SK-N-SH (cell line): ENCODE measurements around the gene ANK2. TPM values are rescaled to one million over a fixed set of nuclear protein-coding genes. Genes with fewer than 3 reads are reported as not detected.

Experiments used
- CTCF ChIA-PET: fragments of 300-600, 350-600 bp; formaldehyde crosslinking; extraction: SDS; loops from one replicate; lab custom pipeline; 2021; lab: Yijun Ruan, JAX
- POLR2A ChIA-PET: fragments of 350-600 bp; sonication (Branson Sonifier 250); formaldehyde crosslinking; extraction: SDS; loops from one replicate; lab custom pipeline; 2020; ENCODE audit warnings: antibody characterized with exemption, inconsistent platforms; lab: Yijun Ruan, JAX
- DNase-seq: peaks from one replicate; pipeline ENCODE4 v3.0.0; 2012
- H2AFZ ChIP-seq: fragments of 200-600 bp; sonication (generic); 2 replicates; pipeline ENCODE4 v1.8.1; 2016; ENCODE audit warnings: antibody characterized with exemption, mild to moderate bottlenecking, low read depth
- H3F3A ChIP-seq: fragments of 200-600 bp; sonication (generic); replicated peaks from 2 replicates; pipeline ENCODE3; 2016; ENCODE audit warnings: antibody characterized with exemption, mild to moderate bottlenecking; ENCODE audit not compliant: insufficient read depth
- H3K27ac ChIP-seq, 2 experiments: fragments of 200-500 bp in 1 of 2; fragments of 200-600 bp in 1 of 2; sonication (Bioruptor generic) in 1 of 2; sonication (generic), shearing (Covaris generic) in 1 of 2; 2 replicates each; pipeline versions ENCODE4 v1.5.1 to v1.6.1; 2014 to 2016; ENCODE audit warnings: low read depth in 2 of 2, inconsistent platforms in 1 of 2, low read length in 1 of 2, mild to moderate bottlenecking in 1 of 2, mixed read lengths in 1 of 2
- H3K27me3 ChIP-seq: fragments of 200-600 bp; sonication (generic), shearing (Covaris generic); 2 replicates; pipeline ENCODE4 v1.6.1; 2016; ENCODE audit warnings: mixed run types; ENCODE audit not compliant: insufficient read depth
- H3K36me3 ChIP-seq, 2 experiments: fragments of 200-500 bp in 1 of 2; fragments of 200-600 bp in 1 of 2; sonication (Bioruptor generic) in 1 of 2; sonication (generic) in 1 of 2; replicated peaks in 1 of 2; 2 replicates each; pipeline versions ENCODE3 to v1.5.1; 2014 to 2016; ENCODE audit warnings: low read length in 1 of 2, mild to moderate bottlenecking in 1 of 2; ENCODE audit not compliant: insufficient read depth in 2 of 2, control insufficient read depth in 1 of 2
- H3K4me1 ChIP-seq, 2 experiments: fragments of 200-500 bp in 1 of 2; fragments of 200-600 bp in 1 of 2; sonication (Bioruptor generic) in 1 of 2; sonication (generic), shearing (Covaris generic) in 1 of 2; 2 replicates each; pipeline versions ENCODE4 v1.5.1 to v1.6.1; 2014 to 2016; ENCODE audit warnings: low read depth in 1 of 2, low read length in 1 of 2, mixed run types in 1 of 2; ENCODE audit not compliant: insufficient read depth in 2 of 2, control insufficient read depth in 1 of 2
- H3K4me2 ChIP-seq: fragments of 200-600 bp; sonication (generic), shearing (Covaris generic); 2 replicates; pipeline ENCODE4 v1.6.1; 2017; ENCODE audit warnings: mixed run types
- H3K4me3 ChIP-seq, 2 experiments: fragments of 200-500 bp in 1 of 2; fragments of 200-600 bp in 1 of 2; sonication (Bioruptor generic) in 1 of 2; sonication (generic), shearing (Covaris generic) in 1 of 2; 2 replicates each; pipeline versions ENCODE4 v1.5.1 to v1.8.1; 2014 to 2016; ENCODE audit warnings: low read depth in 2 of 2, inconsistent platforms in 1 of 2, low read length in 1 of 2, mild to moderate bottlenecking in 1 of 2, mixed read lengths in 1 of 2, moderate library complexity in 1 of 2
- H3K79me2 ChIP-seq: fragments of 200-600 bp; sonication (generic); 2 replicates; pipeline ENCODE4 v1.8.1; 2017; ENCODE audit warnings: mild to moderate bottlenecking; ENCODE audit not compliant: insufficient read depth
- H3K9ac ChIP-seq: fragments of 200-600 bp; sonication (generic); 2 replicates; pipeline ENCODE4 v1.6.1; 2017; ENCODE audit warnings: mixed run types
- H3K9me2 ChIP-seq: fragments of 200-600 bp; sonication (generic); 2 replicates; pipeline ENCODE4 v1.6.1; 2017; ENCODE audit warnings: mixed run types
- H3K9me3 ChIP-seq: fragments of 200-600 bp; sonication (generic); 2 replicates; pipeline ENCODE4 v1.6.1; 2017; ENCODE audit warnings: mixed run types, mild to moderate bottlenecking, moderate library complexity
- H4K20me1 ChIP-seq: fragments of 200-600 bp; sonication (generic); 2 replicates; pipeline ENCODE4 v1.6.1; 2017; ENCODE audit warnings: mild to moderate bottlenecking, mixed run types; ENCODE audit not compliant: insufficient read depth
- CHD2 ChIP-seq: fragments of 150-350 bp; IDR thresholded peaks from 2 replicates; pipeline ENCODE4 v1.6.1; 2018; ENCODE audit warnings: low read length; ENCODE audit not compliant: partially characterized antibody
- ELF1 ChIP-seq: IDR thresholded peaks from 2 replicates; pipeline ENCODE4 v1.4.0; 2012
- EP300 ChIP-seq, 2 experiments: IDR thresholded peaks; 2 replicates each; pipeline versions ENCODE4 v1.4.0 to v1.6.1; 2012; ENCODE audit warnings: borderline replicate concordance in 1 of 2, low read depth in 1 of 2, low read length in 1 of 2
- EZH2phosphoT487 ChIP-seq: fragments of 200-600 bp; sonication (generic); IDR thresholded peaks from 2 replicates; pipeline ENCODE4 v1.6.1; 2017; ENCODE audit warnings: low read depth, mixed run types, mild to moderate bottlenecking, antibody characterized with exemption, moderate library complexity, borderline replicate concordance
- FOSL2 ChIP-seq: IDR thresholded peaks from 2 replicates; pipeline ENCODE4 v1.4.0; 2012; ENCODE audit warnings: low read depth, mild to moderate bottlenecking, moderate library complexity, borderline replicate concordance
- IRF3 ChIP-seq: fragments of 150-350 bp; IDR thresholded peaks from 2 replicates; pipeline ENCODE4 v1.6.1; 2016; ENCODE audit warnings: mild to moderate bottlenecking, low read depth, low read length
- REST ChIP-seq: IDR thresholded peaks from 2 replicates; pipeline ENCODE4 v1.6.1; 2012; ENCODE audit warnings: mild to moderate bottlenecking, low read depth, low read length, moderate library complexity
- TAF1 ChIP-seq: IDR thresholded peaks from 2 replicates; pipeline ENCODE4 v1.6.1; 2012; ENCODE audit warnings: low read depth, mild to moderate bottlenecking, low read length, moderate library complexity, borderline replicate concordance
- TCF12 ChIP-seq: IDR thresholded peaks from 2 replicates; pipeline ENCODE4 v1.4.0; 2012
- TEAD4 ChIP-seq: IDR thresholded peaks from 2 replicates; pipeline ENCODE4 v1.4.0; 2012; ENCODE audit warnings: mild to moderate bottlenecking, borderline replicate concordance; ENCODE audit not compliant: insufficient read depth
- ZBTB33 ChIP-seq: IDR thresholded peaks from 2 replicates; pipeline ENCODE4 v1.4.0; 2012; ENCODE audit warnings: low read depth, borderline replicate concordance
- WGBS: methylation state at CpG from one replicate; pipeline ENCODE4 v1.1.6; 2017; ENCODE audit warnings: low lambda C conversion rate; 5-methylcytosine and 5-hydroxymethylcytosine counted together
- polyA plus RNA-seq, 3 experiments: library from polyadenylated mRNA; depleted of rRNA; stranded (reverse); fragments of >200 nt; gene quantifications; 2 replicates each; pipeline ENCODE4 v1.2.3, GENCODE V29; 2012

The ANK2 gene
- polyA plus RNA-seq, 1 of the 3 experiments (the other 2 are of a cell fraction): 0.69 TPM

- 94% methylated on average over 7 of the region's 7 CpGs for WGBS
- H3F3A ChIP-seq: no peaks in the 10 kb centered on the region
- H3K4me2 ChIP-seq: no peak overlapping the region
- no peaks in the 10 kb centered on the region for H3K27me3 ChIP-seq
- CTCF ChIA-PET: interaction anchor here (7.1 kb wide), 1 partner anchor 12 kb away, joined by 35 read pairs; no protein-coding TSS in a partner anchor
- DNase-seq: no peak
- POLR2A ChIA-PET: no interaction called here
- H3K27ac ChIP-seq: no peak overlapping the region
- TF ChIP-seq EP300 (IDR thresholded peaks at IDR 0.05; ENCODE audit: borderline replicate concordance in 1 of 2, low read depth in 1 of 2, low read length in 1 of 2) (no peak), TEAD4 (no peak), TAF1 (no peak), ZBTB33 (no peak), FOSL2 (no peak), REST (no peak), EZH2phosphoT487 (no peak), TCF12 (no peak)
- H3K9me3 ChIP-seq: no peaks in the 10 kb centered on the region
- no peaks in the 10 kb centered on the region for H3K4me1 ChIP-seq
- no peaks in the 10 kb centered on the region for H4K20me1 ChIP-seq
- H3K9ac ChIP-seq: no peak overlapping the region
- no peak overlapping the region for H2AFZ ChIP-seq
- H3K9me2 ChIP-seq: no peaks in the 10 kb centered on the region
- no peaks in the 10 kb centered on the region for H3K79me2 ChIP-seq
- no peak overlapping the region for H3K4me3 ChIP-seq
- no peaks in the 10 kb centered on the region for H3K36me3 ChIP-seq
Measured at GRCh38 chr4:113406723-113407016, 357.2 kb downstream of the ANK2 start.

- CTCF ChIA-PET: interaction anchor here (7.1 kb wide), 1 partner anchor 13 kb away, joined by 35 read pairs; no protein-coding TSS in a partner anchor
- Histone ChIP-seq H3K27ac (no peak overlapping the region), H3K27me3 (no peaks in the 10 kb centered on the region), H3K4me1 (no peaks in the 10 kb centered on the region), H3K9me2 (no peaks in the 10 kb centered on the region), H2AFZ (no peak overlapping the region), H3K9ac (no peak overlapping the region), H3K79me2 (no peaks in the 10 kb centered on the region), H3K36me3 (no peaks in the 10 kb centered on the region), H3K4me2 (no peak overlapping the region), H4K20me1 (no peaks in the 10 kb centered on the region), H3F3A (no peaks in the 10 kb centered on the region), H3K9me3 (no peaks in the 10 kb centered on the region), H3K4me3 (no peak overlapping the region)
- POLR2A ChIA-PET: no interaction called here
- TF ChIP-seq TCF12 (no peak), IRF3 (no peak), TEAD4 (no peak), ELF1 (no peak), CHD2 (no peak)
- 81% methylated on average over 2 of the region's 2 CpGs for WGBS
- DNase-seq: no peak
Measured at GRCh38 chr4:113407409-113407808, 358.0 kb downstream of the ANK2 start.
